ELR (cell line): ENCODE measurements around the gene WDR54.
"Not testable (repeated sequence)": the region's sequence is repeated elsewhere in the genome, so short reads cannot be mapped to it uniquely, and the experiment has no call there.

Experiments used
- DNase-seq: peaks from one replicate; pipeline ENCODE4 v3.0.0-alpha.2; 2015; ENCODE audit warnings: low read depth

Gene WDR54

GRCh38 chr2:74429487-74430451 lies 8.2 kb downstream of the WDR54 start:
- DNase-seq = no peak

GRCh38 chr2:74430502-74430901 lies 9.0 kb downstream of the WDR54 start:
- no peak for DNase-seq

- DNase-seq = no peak
Observed at GRCh38 chr2:74436111-74436805, 14.7 kb downstream of the WDR54 start.

GRCh38 chr2:74436848-74437695 lies 15.5 kb downstream of the WDR54 start:
- no peak for DNase-seq

GRCh38 chr2:74438248-74438647 lies 16.7 kb downstream of the WDR54 start:
- no peak for DNase-seq

GRCh38 chr2:74439373-74439772 lies 17.8 kb downstream of the WDR54 start:
- no peak for DNase-seq

- peak; percentile 66 for DNase-seq
Observed at GRCh38 chr2:74439803-74440377, 18.4 kb downstream of the WDR54 start.

- DNase-seq = peak; percentile 83
Observed at GRCh38 chr2:74440378-74441169, 19.0 kb downstream of the WDR54 start.

- DNase-seq = no peak
Observed at GRCh38 chr2:74441170-74441689, 19.7 kb downstream of the WDR54 start.

- DNase-seq = no peak
Observed at GRCh38 chr2:74441690-74442482, 20.4 kb downstream of the WDR54 start, which contains the start of gene RTKN. Gene RTKN (minus strand): TSS chr2:74441937. CDS start chr2:74441816, 121 bp downstream.

GRCh38 chr2:74442483-74443297 lies 21.2 kb downstream of the WDR54 start:
- not testable (repeated sequence) for DNase-seq

- no peak for DNase-seq
Observed at GRCh38 chr2:74444498-74445318, 23.2 kb downstream of the WDR54 start.

- no peak for DNase-seq
Observed at GRCh38 chr2:74447230-74447999, 25.9 kb downstream of the WDR54 start.

GRCh38 chr2:74448771-74449170 lies 27.2 kb downstream of the WDR54 start:
- peak; percentile 65 for DNase-seq

GRCh38 chr2:74450570-74451190 lies 29.1 kb downstream of the WDR54 start:
- DNase-seq = no peak

GRCh38 chr2:74454654-74455511 lies 33.4 kb downstream of the WDR54 start, which contains the start of gene INO80B:
Gene INO80B (plus strand): TSS chr2:74455087. CDS start chr2:74455117, 30 bp downstream.
- peak; percentile 99 for DNase-seq
